Skin of body (tissue), 2 donors: ENCODE measurements around the gene GORASP2. TPM values are rescaled to one million over a fixed set of nuclear protein-coding genes. Genes with fewer than 3 reads are reported as not detected.
A peak's percentile ranks its signal among the peaks of the same experiment; 100 is the strongest.

Source experiments
- DNase-seq: peaks from one replicate; lab custom pipeline; 2025; lab: John Stamatoyannopoulos, UW
- total RNA-seq: library from RNA; depleted of rRNA; stranded (reverse); fragments of >200 nt; gene quantifications from one replicate; pipeline ENCODE4 v1.2.3, GENCODE V29; 2014

GORASP2 gene
- total RNA-seq, 1 donor from 2014 or later: 34.7 TPM

DNA sequence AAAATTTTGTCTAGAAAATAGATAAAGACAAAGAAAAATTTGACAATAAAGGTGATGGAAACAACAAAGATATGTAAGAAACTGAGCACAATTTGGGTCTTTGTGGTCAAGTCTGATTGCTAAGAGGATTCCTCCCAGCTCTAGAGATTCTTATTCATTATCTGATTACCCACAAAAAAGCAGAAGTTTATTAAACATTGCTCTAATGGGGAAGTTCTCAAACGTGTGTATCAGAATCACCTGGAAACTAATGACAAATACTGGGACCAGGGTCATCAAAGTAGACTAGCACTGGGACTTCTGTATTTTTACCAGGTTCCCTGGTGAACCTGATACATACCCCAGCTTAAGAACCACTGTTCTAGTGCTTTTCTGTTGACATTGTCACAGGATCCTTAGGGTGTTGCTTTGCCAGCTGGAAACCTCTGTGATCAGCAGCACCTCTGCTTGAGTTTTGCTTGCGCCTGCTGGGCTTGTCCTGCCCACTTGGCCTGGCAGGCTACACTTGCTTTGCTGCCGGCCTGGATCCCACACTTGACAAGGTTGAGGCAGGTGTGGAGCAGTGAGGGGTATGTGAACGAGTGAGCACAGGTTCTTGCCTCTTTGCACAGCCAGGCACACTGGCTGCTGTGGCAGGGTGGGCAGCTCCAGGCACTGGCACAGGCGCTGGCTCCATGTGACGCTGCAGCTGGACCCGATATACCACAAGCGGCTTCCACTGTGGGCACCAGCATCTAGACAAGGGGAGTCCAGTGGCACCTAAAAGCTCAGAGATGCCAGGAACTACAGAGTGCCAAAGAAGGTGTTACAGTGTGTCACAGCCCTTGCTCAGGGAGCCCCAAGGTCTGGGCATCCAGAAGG lies 6.2 kb upstream of the GORASP2 start:
- DNase-seq: no peak

DNA sequence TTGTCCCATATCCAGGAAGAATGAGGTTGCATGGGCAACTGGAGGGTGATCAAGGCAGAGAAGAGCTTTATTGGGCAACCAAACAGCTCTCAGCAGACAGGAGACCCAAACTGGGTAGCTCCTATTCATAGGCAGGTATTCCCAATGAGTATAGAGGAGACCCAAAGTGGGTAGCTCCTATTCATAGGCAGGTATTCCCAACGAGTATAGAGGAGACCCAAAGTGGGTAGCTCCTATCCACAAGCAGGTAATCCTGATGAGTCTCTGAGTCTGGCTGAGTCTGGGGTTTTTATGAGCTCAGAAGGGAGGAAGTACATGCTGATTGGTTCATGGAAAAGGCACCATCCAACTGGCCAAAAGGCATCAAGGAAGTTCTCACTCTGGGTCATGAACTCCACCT lies 5.3 kb upstream of the GORASP2 start:
- no peak for DNase-seq

DNA sequence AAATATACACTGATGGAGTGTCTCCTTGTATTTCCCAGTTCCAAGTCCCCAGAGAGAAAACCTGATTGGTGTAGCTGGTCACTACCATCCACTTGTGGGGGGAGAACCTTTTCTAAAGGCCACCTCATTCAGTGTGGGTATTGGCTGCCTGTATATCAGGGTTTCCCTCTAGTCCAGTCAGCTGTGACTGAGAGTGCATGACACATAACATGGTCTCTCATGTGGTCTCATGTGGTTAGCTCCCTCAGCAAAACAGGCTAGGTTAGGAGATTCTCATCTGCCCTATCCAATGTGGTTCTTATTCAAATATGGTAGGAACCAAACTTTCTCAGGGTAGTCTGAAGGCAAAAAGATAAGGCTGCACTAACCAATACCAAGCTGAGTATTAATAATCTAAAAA lies 4.1 kb upstream of the GORASP2 start:
- DNase-seq: no peak

DNA sequence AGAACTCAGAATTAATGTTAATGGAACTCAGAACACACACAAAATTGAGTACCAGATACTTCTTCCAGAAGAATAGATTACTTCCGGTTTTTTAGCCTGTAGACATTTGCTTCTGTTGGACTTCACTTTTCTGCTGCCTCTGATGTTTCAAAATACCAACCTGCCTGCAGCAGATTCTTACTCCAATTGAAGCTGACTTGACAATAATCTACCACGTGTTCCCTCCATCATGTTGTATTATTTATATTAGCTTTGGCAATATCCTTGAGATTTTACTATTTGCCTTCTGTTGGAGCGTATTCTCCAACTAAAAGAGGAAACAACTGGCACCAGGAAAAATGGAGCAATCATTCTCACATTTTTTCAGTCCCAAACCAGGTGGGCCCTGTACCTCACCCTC lies 3.1 kb upstream of the GORASP2 start:
- no peak for DNase-seq

DNA sequence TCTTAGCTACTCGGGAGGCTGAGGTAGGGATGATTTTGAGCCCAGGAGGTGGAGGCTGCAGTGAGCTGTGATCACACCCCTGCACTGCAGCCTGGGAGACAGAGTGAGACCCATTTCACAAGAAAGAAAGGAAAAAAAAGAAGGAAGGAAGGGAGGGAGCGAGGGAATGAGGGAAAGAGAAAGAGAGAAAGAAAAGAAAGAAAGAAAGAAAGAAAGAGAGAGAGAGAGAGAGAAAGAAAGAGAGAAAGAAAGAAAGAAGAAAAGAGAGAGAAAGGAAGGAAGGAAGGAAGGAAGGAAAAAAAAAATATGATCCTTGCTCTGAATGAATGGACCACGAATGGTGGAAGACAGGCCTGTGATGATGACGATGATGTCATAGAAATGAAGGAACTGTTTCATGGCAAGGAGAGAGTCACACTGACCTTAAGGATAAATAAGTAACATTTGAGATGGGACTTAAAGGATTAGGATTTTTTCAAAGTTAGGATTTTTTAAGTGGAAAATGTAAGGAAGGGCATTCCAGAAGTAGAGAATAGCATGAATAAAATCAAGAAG lies 2.2 kb upstream of the GORASP2 start:
- DNase-seq: no peak

DNA sequence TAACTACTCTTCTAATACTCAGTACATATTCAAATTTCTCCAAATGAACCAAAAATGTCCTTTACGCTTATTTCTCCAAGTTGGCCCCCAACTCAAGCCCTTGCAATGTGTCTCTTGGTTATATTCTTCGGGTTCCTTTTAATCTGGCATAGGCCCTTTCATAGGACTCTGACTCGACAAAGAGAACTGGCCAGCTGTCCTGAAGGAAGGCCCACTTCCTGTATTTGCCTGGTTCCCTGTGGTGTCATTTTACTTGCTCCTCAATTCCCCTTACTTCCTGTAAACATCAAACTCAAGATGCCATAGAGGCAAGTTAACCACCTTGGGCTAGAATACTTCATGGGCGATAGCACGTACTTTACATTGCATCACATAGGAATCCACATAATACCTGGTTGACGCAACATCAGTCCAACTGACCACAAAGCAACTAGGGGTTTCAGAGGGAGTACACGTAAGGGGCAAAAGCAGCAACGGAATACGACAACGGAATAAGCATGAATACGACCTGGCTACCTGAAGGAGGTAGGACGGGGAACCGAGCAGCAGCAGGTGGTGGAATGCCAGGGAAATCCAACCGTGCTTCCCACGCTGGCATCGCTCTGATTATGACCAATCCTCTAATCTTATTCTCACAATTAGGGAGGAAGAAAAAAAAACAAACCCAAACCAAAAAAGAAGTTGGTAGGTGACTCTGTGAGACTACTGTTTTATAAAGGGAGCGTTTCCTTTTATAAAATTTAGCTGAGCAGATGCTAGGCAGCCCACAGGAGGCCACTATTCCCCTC lies 823 bp upstream of the GORASP2 start:
- no peak for DNase-seq

DNA sequence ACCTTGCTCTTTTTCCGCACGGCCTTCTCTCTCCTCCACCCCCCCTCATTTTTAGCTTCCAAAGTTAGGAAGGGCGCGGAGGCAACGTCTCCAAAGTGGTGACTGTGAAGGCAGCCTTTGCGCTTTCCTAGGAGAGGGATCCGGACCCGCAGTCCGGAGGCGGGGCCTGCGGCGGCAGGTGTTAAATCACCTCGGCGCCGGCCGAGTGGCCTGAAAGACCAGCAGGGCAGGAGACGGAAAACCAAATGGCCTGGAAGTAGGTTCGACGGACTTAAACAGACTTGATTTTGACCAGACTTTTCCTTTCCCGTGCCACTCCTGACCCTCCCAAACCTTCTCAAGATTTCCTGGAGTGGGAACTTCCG lies 615 bp downstream of the GORASP2 start:
- peak; percentile 31 for DNase-seq

DNA sequence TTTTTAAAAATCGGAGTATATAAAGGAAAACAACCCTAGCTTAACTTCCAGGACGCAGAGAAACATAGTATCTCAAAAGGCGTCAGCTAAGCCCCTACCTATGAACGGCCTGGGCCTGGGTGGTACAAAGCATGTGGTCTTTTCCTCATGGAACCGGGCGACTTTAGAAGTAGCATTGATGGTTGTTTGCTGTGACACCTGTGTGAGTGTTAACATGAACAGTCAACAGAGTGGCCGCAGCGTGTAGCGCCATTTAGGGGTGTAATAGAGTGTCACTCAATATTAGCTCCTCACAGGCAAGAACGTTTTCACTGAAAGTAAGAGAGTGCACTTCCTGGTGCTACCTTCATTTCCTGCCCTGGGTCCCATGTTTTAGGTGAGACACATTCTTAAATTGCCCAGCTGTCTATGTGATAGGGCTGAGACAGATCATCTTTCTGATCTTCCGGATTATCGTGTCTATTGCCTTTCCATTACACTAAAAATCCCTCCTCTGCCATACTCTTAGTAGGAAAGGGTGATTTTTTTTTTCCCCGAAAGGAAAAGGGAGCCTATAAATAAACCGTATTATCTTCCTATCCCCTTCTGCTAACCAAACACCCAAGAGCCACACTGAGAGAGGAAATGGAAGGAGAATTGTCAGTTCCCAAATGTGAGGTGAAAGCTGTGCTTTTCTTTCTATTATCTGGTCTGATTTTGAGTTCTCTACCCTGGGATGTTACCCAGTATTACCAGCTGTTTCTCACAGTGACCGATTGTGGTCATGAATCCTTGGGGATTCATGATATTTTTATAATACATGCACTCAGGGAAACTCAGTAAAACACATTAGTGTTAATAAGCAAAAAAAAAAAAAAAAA lies 1.3 kb downstream of the GORASP2 start:
- no peak for DNase-seq

DNA sequence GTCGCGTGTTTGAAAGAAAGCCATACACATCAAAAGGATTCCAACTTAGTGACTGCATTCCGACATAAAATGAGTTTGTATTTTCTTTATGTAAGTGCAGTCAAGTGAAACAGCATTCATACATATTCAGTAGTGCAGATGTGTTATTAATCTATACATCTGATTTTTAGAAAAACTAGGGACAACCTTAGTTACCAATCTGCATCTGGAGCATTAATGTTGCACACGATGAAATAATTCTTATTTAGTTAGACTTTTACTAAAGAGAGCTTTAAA lies 1.9 kb downstream of the GORASP2 start:
- DNase-seq: peak; percentile 11

DNA sequence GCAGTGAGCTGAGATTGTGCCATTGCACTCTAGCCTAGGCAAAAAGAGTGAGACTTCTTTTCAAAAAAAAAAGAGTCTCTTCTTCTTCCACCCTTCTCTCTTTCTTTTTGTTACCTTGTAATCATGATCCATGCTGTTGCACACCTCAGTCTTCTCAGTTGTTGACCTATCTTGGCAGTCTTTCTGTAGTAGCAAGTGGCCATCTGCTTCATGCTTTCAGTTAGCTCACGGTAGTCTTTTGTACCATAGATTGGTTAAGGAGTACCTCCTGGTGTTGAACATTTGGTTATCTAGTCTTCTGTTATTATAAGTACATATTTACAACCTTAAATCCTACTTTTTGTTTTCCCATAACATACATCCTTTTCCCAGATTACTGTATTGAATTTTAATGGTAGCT lies 3.1 kb downstream of the GORASP2 start:
- no peak for DNase-seq

DNA sequence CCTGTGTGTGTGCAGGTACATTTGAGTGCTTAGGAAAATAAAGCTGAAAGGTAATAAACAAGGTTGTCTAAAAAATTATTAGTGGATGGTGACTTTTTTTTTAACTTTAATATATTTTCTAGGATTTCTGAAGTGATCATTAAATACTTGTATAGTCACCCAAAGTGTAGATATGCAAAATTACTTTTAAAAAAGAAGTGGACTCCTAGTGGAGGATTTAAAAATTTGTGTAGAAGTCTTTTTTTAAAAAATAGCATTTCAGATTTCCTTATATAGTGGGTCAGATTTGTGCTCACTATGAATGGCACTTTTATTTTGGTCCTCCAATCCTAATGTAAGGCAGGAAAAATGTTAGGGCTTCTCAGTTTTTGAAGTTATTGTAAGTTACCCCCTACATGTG lies 3.9 kb downstream of the GORASP2 start:
- DNase-seq: no peak

DNA sequence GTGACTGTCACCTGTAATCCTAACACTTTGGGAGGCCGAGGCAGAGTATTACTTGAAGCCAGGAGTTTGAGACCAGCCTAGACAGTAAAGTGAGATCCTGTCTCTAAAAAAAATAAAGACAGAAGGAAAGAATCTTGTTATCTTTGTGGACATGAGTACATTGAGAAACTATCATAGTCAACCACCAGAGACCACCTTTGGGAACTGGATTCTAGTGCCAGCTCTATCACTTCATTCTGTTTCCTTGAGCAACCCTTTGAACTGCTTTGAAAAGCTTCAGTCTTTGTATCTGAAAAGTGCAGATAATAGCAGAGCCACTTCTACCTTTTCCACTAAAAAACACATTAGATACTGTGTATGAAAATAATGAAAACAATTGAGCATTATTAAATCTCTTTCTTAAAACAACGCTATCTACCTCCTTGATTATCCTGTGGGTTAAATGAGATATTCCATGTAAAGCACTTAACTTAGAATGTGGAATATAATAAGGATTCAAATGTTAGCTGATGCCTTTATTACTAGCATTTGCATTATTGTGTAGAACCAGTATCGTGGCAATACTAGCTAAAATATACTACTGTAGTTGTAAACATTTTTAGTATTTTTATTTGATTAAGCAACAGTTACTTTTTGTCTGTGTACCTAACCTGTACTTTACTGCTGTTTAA lies 8.8 kb downstream of the GORASP2 start:
- DNase-seq: no peak

DNA sequence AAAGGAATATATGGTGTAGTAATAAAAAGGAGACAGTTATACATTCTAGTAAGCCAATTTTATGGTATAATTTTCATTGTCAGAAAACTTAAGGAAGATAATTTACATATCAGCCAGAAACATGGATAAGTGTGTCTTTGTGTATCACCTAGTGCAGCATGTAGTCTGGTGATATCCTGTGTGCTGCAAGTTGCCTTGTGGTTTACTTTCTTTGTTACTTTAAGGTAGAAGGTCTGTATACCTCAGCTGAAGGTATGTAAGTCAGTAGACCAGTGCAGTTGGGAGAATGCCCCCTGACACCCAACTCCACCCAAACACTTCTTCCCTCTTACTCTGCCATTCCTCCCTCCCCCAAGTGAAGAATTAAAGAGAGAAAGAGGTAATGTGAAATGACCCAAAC lies 11.0 kb downstream of the GORASP2 start:
- no peak for DNase-seq

DNA sequence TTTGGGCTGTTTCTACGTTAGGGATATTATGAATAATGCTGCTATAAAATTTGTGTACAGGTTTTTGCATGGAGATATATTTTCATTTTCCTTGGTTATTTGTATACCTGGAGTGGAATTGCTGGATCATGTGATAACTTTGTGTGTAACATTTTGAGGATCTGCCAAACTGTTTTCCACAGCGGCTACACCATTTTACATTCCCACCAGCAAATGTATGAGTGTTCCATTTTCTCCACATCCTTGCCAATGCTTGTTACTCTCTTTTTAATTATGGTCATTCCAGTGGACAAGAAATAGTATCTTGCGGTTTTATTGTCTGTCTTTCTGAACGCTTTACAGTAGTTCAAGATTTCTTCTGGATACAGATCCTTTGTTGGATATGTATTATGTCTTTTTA lies 13.6 kb downstream of the GORASP2 start:
- DNase-seq: no peak

DNA sequence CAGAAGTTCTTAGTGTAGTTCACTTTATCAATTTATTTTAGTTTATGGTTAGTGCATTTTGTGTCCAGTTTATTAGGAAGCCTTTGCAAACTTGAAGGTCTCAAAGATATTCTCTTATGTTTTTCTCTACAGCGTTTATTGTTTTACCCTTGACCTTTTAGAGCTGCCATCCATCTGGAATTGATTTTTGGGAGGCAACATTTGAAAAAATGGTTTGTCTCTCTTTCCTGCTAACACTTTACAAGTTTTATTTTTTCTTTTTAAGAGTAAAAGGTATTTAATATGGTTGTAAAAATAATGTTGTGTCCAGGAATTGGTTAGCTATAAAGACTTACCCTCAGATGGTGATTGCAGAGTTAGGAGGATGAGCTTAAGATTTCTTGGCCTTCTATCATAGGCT lies 14.0 kb downstream of the GORASP2 start:
- no peak for DNase-seq

DNA sequence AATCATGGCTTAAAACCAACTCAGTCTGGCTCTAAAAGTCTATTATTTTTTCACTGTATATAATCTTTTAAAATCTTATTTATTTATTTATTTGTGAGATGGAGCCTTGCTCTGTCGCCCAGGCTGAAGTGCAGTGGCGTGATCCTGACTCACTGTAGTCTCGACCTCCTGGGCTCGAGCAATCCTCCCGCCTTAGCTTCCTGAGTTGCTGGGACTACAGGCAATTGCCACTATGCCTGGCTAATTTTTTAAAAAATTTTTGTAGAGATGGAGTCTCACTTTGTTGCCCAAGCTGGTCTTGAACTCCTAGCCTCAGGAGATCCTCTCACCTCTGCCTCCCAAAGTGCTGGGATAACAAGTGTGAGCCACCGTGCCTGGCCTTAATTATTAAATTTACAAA lies 14.5 kb downstream of the GORASP2 start:
- no peak for DNase-seq

DNA sequence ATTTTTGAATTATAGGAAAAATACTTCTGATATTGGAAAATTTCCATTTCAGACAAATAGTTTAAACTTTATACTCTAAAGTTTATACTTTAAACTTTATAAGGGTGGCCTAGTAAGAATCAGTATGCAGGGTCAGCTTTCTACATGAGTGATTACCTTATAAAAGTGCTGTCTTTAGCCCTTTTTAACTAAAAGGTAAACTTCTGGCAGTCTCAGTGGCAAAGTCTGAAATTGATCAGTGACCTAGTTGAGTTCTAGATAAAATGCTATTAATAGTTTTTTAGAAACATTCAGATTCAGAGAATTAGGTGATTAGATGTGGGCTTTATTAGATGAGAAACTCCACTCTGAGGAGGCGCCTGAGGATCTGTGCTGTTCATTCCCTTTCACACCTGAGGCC lies 15.5 kb downstream of the GORASP2 start:
- no peak for DNase-seq

DNA sequence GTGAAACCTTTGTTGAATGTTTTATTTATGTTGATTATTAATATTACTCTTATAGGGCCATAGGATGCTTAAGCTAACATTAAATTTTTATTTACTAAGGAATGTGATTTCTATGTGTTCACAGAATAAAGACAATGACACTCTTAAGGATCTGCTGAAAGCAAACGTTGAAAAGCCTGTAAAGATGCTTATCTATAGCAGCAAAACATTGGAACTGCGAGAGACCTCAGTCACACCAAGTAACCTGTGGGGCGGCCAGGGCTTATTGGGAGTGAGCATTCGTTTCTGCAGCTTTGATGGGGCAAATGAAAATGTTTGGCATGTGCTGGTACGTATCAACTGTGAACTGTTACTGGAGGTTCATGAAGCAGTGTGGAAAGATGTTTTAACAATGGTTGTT lies 20.4 kb downstream of the GORASP2 start:
- no peak for DNase-seq

DNA sequence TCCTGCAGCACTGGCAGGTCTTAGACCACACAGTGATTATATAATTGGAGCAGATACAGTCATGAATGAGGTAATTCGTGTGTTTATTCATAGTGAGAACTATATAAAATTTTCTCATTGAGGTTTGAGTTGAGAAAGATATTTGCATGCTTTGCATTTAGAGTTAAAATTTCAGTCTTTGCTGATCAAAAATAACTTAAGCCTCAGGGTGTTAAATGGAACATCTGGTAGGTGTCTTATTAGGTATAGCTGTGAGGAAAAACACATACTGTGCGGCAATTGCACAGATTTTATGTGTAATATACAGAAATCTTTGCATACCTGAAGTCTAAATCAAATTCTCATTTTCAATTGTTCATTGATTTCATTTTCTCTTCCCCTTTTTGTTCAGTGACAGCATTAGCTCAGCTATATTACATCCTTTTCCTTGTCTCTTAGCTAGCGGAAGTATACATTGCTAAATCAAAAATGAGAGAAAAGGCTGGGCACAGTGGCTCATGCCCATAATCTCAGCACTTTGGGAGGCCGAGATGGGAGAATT lies 21.2 kb downstream of the GORASP2 start:
- DNase-seq: no peak

DNA sequence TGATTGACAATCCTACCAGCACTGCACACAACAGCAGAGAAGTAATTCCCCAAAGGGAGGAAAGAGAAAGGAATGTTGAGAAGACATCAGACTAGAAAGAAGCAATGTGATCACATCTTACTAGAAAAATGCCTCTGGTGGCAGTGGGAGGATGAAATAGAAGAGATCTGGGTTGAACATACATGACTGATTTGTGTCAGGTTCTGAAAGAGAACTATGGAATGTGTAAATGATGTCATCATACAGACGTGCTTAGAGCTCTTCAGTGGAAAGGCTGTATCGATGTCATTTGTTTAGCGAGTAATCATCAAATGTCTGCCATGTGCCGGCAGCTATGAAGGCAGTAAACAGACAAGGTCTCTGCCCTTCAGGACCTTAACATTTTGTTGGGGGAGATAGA lies 24.9 kb downstream of the GORASP2 start:
- DNase-seq: no peak

DNA sequence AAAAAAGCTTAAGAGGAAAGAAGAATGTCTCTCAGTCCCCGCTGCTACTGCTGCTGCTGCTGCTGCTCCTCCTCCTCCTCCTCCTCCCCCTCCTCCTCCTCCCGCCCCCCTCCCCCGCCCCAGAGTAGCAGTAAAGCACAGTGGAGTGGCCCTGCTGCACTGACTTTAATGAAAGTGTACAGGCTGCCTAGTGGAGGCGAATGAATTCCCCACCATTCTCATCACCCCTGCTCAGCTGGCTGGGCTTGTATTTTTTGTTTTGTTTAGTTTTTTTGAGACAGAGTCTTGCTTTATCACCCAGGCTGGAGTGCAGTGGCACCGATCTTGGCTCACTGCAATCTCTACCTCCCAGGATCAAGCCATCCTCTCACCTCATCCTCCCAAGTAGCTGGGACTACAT lies 34.3 kb downstream of the GORASP2 start:
- no peak for DNase-seq
